ENCODE results near the gene TMOD3.

Gene TMOD3

GRCh38 chr15:51825698-51826097 lies 3.8 kb upstream of the TMOD3 start:
- DNase-seq (ENCODE audit: low read depth in 1 of 2, low spot score in 1 of 2), result no peak

GRCh38 chr15:51828621-51829375 lies 655 bp upstream of the TMOD3 start:
- no peak for DNase-seq (ENCODE audit: low read depth in 1 of 2, low spot score in 1 of 2)

GRCh38 chr15:51830276-51830806 lies 888 bp downstream of the TMOD3 start:
- DNase-seq (ENCODE audit: low read depth in 1 of 2, low spot score in 1 of 2), result no peak

GRCh38 chr15:51833772-51834171 lies 4.3 kb downstream of the TMOD3 start:
- no peak for DNase-seq (ENCODE audit: low read depth in 1 of 2, low spot score in 1 of 2)

- no peak for DNase-seq (ENCODE audit: low read depth in 1 of 2, low spot score in 1 of 2)
Measured at GRCh38 chr15:51837792-51838251, 8.4 kb downstream of the TMOD3 start.

GRCh38 chr15:51838270-51838669 lies 8.8 kb downstream of the TMOD3 start:
- no peak for DNase-seq (ENCODE audit: low read depth in 1 of 2, low spot score in 1 of 2)

- DNase-seq (ENCODE audit: low read depth in 1 of 2, low spot score in 1 of 2), result no peak
Measured at GRCh38 chr15:51840692-51841091, 11.2 kb downstream of the TMOD3 start.

- DNase-seq (ENCODE audit: low read depth in 1 of 2, low spot score in 1 of 2), result no peak
Measured at GRCh38 chr15:51841406-51842040, 12.1 kb downstream of the TMOD3 start.

- no peak for DNase-seq (ENCODE audit: low read depth in 1 of 2, low spot score in 1 of 2)
Measured at GRCh38 chr15:51842265-51842664, 12.8 kb downstream of the TMOD3 start.

GRCh38 chr15:51842852-51843737 lies 13.6 kb downstream of the TMOD3 start:
- DNase-seq (ENCODE audit: low read depth in 1 of 2, low spot score in 1 of 2), result no peak

- DNase-seq (ENCODE audit: low read depth in 1 of 2, low spot score in 1 of 2), result no peak
Measured at GRCh38 chr15:51844747-51845426, 15.4 kb downstream of the TMOD3 start.

GRCh38 chr15:51846066-51846462 lies 16.6 kb downstream of the TMOD3 start:
- DNase-seq (ENCODE audit: low read depth in 1 of 2, low spot score in 1 of 2), result no peak

- no peak for DNase-seq (ENCODE audit: low read depth in 1 of 2, low spot score in 1 of 2)
Measured at GRCh38 chr15:51846463-51847230, 17.2 kb downstream of the TMOD3 start.

GRCh38 chr15:51848811-51849210 lies 19.4 kb downstream of the TMOD3 start:
- DNase-seq (ENCODE audit: low read depth in 1 of 2, low spot score in 1 of 2), result no peak

- DNase-seq (ENCODE audit: low read depth in 1 of 2, low spot score in 1 of 2), result no peak
Measured at GRCh38 chr15:51849860-51850259, 20.4 kb downstream of the TMOD3 start.

GRCh38 chr15:51853998-51854397 lies 24.5 kb downstream of the TMOD3 start:
- DNase-seq (ENCODE audit: low read depth in 1 of 2, low spot score in 1 of 2), result no peak

- no peak for DNase-seq (ENCODE audit: low read depth in 1 of 2, low spot score in 1 of 2)
Measured at GRCh38 chr15:51855612-51856011, 26.2 kb downstream of the TMOD3 start.

GRCh38 chr15:51856714-51857380 lies 27.4 kb downstream of the TMOD3 start:
- no peak for DNase-seq (ENCODE audit: low read depth in 1 of 2, low spot score in 1 of 2)

GRCh38 chr15:51861557-51862359 lies 32.3 kb downstream of the TMOD3 start:
- DNase-seq (ENCODE audit: low read depth in 1 of 2, low spot score in 1 of 2), result peak in 1 of 2 donors; percentile 58

All from activated CD4-positive, alpha-beta T cell treated with anti-CD3 and anti-CD28 coated beads, Interleukin-2, amount 50 U/mL, for 24 hours (primary cell).